Measurements from ENCODE around the gene GPC6.

GRCh38 chr13:94128430-94128829, 901.8 kb downstream of the GPC6 start:
- TF ChIP-seq POLR2AphosphoS5 (IDR thresholded peaks at IDR 0.05) (no peak), POLR2A (IDR thresholded peaks at IDR 0.05) (no peak)
